OCI-LY3 (cell line): ENCODE measurements around the gene H2BK1.

Experiments used
- H2AFZ ChIP-seq: fragments of 200-600, 300-600 bp; shearing (Covaris generic); 2 replicates; pipeline ENCODE4 v1.6.0; 2014; ENCODE audit warnings: antibody characterized with exemption, low read depth, low read length
- H3K27ac ChIP-seq: fragments of 200-600, 300-600 bp; sonication (generic); 2 replicates; pipeline ENCODE4 v1.5.1; 2014; ENCODE audit warnings: mild to moderate bottlenecking, low read length, moderate library complexity, mixed read lengths
- H3K27me3 ChIP-seq: fragments of 200-600, 300-600 bp; sonication (generic); 2 replicates; pipeline ENCODE4 v1.6.1; 2014; ENCODE audit warnings: low read depth, low read length, mixed read lengths
- H3K36me3 ChIP-seq: fragments of 200-600, 300-600 bp; sonication (generic); replicated peaks from 2 replicates; pipeline ENCODE3; 2014; ENCODE audit warnings: low read depth, low read length, mixed read lengths
- H3K4me1 ChIP-seq: fragments of 300-600, 200-600 bp; sonication (generic); 2 replicates; pipeline ENCODE4 v1.6.1; 2014; ENCODE audit warnings: low read length, mixed read lengths
- H3K4me2 ChIP-seq: fragments of 200-600, 300-600 bp; sonication (generic); 2 replicates; pipeline ENCODE4 v1.6.1; 2014; ENCODE audit warnings: low read length, mixed read lengths
- H3K4me3 ChIP-seq: fragments of 300-600, 200-600 bp; sonication (generic); 2 replicates; pipeline ENCODE4 v1.5.1; 2014; ENCODE audit warnings: antibody characterized with exemption, mild to moderate bottlenecking, low read length, moderate library complexity
- H3K79me2 ChIP-seq: fragments of 300-600, 200-600 bp; shearing (Covaris generic); 2 replicates; pipeline ENCODE4 v1.6.1; 2014; ENCODE audit warnings: mild to moderate bottlenecking, low read length, mixed read lengths
- H3K9ac ChIP-seq: fragments of 300-600, 200-600 bp; shearing (Covaris generic); 2 replicates; pipeline ENCODE4 v1.6.0; 2014; ENCODE audit warnings: mild to moderate bottlenecking, low read length, moderate library complexity
- H3K9me3 ChIP-seq: fragments of 200-600, 300-600 bp; shearing (Covaris generic); 2 replicates; pipeline ENCODE4 v1.6.1; 2014; ENCODE audit warnings: low read length, mixed read lengths; ENCODE audit not compliant: insufficient read depth
- H4K20me1 ChIP-seq: fragments of 200-600, 300-600 bp; sonication (generic); 2 replicates; pipeline ENCODE4 v1.6.1; 2016; ENCODE audit warnings: low read length, mixed read lengths; ENCODE audit not compliant: insufficient read depth
- CTCF ChIP-seq: fragments of 200-600, 300-600 bp; sonication (generic); IDR thresholded peaks from 2 replicates; pipeline ENCODE4 v1.5.1; 2014; ENCODE audit warnings: antibody characterized with exemption, low read length, low read depth
- EZH2phosphoT487 ChIP-seq: fragments of 200-600 bp; shearing (Covaris generic); IDR thresholded peaks from 2 replicates; pipeline ENCODE4 v1.6.1; 2018; ENCODE audit warnings: antibody characterized with exemption, mixed run types, low read depth

Gene H2BK1

DNA sequence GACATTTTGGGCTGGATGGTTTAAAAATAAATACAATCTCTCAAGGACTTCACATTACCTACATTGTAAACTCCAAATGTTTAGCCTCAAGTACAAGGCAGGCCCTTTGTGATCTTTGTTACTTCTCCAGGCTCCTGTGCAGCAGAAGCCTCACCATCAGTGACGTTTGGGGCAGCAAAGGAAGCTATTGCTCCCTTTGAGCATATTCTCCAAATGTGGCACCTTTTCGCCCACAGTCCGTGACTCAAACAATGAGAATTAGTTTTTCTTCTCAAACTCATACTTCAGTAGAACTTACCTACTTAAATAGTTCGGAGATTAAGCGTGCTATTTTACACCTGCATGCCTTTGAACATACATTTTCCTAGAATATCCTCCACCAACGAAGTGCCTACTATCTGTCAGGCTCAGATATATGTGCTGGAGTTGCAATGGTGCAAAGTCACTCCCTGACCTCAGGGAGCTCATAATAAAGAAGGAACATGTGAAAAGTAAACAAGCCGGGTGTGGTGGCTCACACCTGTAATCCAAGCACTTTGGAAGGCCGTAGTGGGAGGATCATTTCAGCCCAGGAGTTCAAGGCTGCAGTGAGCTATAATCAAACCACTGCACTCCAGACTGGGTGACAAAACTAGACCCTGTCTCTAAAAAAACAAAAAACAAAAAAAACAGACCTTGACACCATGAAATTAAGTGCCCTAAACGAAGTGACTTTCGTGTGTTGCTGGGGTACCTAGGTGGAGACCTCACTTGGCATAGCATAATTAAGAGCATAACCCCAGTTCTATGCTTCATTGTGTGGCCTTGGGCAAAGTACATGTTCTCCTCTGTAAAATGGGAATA is 18.0 kb upstream of the H2BK1 start:
- Histone ChIP-seq H3K9me3 (no peaks in the 10 kb centered on the region), H3K9ac (peak overlapping the region; percentile 82), H4K20me1 (peaks cover 2% of the 10 kb centered on the region; the same call in 1 of the 2 replicates), H2AFZ (no peak overlapping the region), H3K79me2 (peaks cover 29% of the 10 kb centered on the region), H3K36me3 (peaks cover 19% of the 10 kb centered on the region), H3K27ac (no peak overlapping the region), H3K27me3 (no peaks in the 10 kb centered on the region), H3K4me1 (peaks cover 20% of the 10 kb centered on the region), H3K4me2 (peak overlapping the region; percentile 65), H3K4me3 (peak overlapping the region; percentile 93)
- no peak for TF ChIP-seq EZH2phosphoT487
- TF ChIP-seq CTCF, result no peak

GRCh38 chr7:151226875-151227782 is 16.8 kb upstream of the H2BK1 start, which contains the start of gene ABCF2:
Gene ABCF2, minus strand, starts transcription at chr7:151227205. Its CDS starts 747 bp downstream, at chr7:151226458.
- Histone ChIP-seq H4K20me1 (no peaks in the 10 kb centered on the region), H3K27ac (peak within 1 kb of the TSS; percentile 4; the same call in 1 of the 2 replicates), H2AFZ (peak within 1 kb of the TSS; percentile 91), H3K4me2 (peak within 1 kb of the TSS; percentile 97), H3K9me3 (no peaks in the 10 kb centered on the region), H3K27me3 (no peaks in the 10 kb centered on the region), H3K36me3 (peaks cover 30% of the 10 kb centered on the region), H3K4me1 (peaks cover 20% of the 10 kb centered on the region), H3K9ac (peak within 1 kb of the TSS; percentile 82), H3K4me3 (peak within 1 kb of the TSS; percentile 93), H3K79me2 (peaks cover 20% of the 10 kb centered on the region)
- no peak for TF ChIP-seq EZH2phosphoT487
- TF ChIP-seq CTCF, result no peak

- peak overlapping the region; percentile 82 for H3K9ac ChIP-seq
- peak overlapping the region; percentile 71 for H2AFZ ChIP-seq
- H3K27me3 ChIP-seq, result no peaks in the 10 kb centered on the region
- H3K4me3 ChIP-seq, result peak overlapping the region; percentile 93
- peaks cover 20% of the 10 kb centered on the region for H3K79me2 ChIP-seq
- H3K4me1 ChIP-seq, result peaks cover 16% of the 10 kb centered on the region
- TF ChIP-seq CTCF, result no peak
- TF ChIP-seq EZH2phosphoT487, result no peak
- H3K27ac ChIP-seq, result peak overlapping the region; percentile 4; the same call in 1 of the 2 replicates
- no peaks in the 10 kb centered on the region for H3K9me3 ChIP-seq
- peaks cover 34% of the 10 kb centered on the region for H3K36me3 ChIP-seq
- H3K4me2 ChIP-seq, result peak overlapping the region; percentile 97
- no peaks in the 10 kb centered on the region for H4K20me1 ChIP-seq
These were observed 16.2 kb upstream of the H2BK1 start for GRCh38 chr7:151226560-151226874.
